ENCODE results near the gene SNAPC1. TPM values are rescaled to one million over a fixed set of nuclear protein-coding genes. Genes with fewer than 3 reads are reported as not detected.

Gene SNAPC1
- total and polyA plus RNA-seq, 2 donors (not counting 1 experiment from before 2014, with no cell fraction given): 23.4 to 29.6 TPM

DNA sequence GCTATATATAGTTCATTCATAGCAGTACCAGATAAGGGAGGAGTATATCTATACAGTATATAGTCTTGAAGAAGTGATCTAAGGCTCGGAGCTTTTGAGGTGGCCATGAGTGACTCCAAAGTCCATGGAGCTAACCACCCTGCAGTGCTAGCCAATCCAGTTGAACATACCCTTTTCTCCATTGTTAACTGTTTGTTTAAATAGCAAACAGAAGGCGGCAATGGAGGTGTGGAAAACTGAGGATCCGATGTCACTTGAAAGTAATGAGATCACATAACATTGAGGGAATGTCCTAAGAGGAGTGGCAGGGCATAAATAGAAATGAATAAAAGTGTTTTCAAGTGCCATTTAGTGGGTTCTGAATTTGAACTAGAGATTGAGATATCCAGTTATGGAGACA, 12.4 kb upstream of the SNAPC1 start:
- Histone ChIP-seq H3K27me3 (ENCODE audit: control insufficient read depth, insufficient read depth, low read length) (no peaks in the 10 kb centered on the region), H3K36me3 (ENCODE audit: control insufficient read depth, insufficient read depth, low read length) (peaks cover 6% of the 10 kb centered on the region), H4K20me1 (ENCODE audit: control insufficient read depth, extremely low read depth, insufficient read depth, low read length) (peaks cover 2% of the 10 kb centered on the region), H3K79me2 (ENCODE audit: control insufficient read depth, insufficient read depth, low read length) (peaks cover 45% of the 10 kb centered on the region), H3K4me3 (replicated peaks in 1 of 4; ENCODE audit: control extremely low read depth in 1 of 4, insufficient read depth in 1 of 4, low read depth in 3 of 4, low read length in 4 of 4) (peak overlapping the region in 3 of 4 experiments; percentile 18 to 58 (median 48)), H3K4me2 (ENCODE audit: extremely low read depth, insufficient read depth, low read length) (peak overlapping the region; percentile 71), H3K4me1 (ENCODE audit: control insufficient read depth, extremely low read depth, insufficient read depth, low read length) (peaks cover 8% of the 10 kb centered on the region), H2AFZ (ENCODE audit: low read length) (no peak overlapping the region), H3K9ac (ENCODE audit: insufficient read depth, low read length) (no peak overlapping the region), H3K27ac (ENCODE audit: insufficient read depth, low read length) (no peak overlapping the region), H3K9me3 (ENCODE audit: control insufficient read depth, insufficient read depth, low read depth, low read length) (no peaks in the 10 kb centered on the region)
- TF ChIP-seq, protein P1, sequence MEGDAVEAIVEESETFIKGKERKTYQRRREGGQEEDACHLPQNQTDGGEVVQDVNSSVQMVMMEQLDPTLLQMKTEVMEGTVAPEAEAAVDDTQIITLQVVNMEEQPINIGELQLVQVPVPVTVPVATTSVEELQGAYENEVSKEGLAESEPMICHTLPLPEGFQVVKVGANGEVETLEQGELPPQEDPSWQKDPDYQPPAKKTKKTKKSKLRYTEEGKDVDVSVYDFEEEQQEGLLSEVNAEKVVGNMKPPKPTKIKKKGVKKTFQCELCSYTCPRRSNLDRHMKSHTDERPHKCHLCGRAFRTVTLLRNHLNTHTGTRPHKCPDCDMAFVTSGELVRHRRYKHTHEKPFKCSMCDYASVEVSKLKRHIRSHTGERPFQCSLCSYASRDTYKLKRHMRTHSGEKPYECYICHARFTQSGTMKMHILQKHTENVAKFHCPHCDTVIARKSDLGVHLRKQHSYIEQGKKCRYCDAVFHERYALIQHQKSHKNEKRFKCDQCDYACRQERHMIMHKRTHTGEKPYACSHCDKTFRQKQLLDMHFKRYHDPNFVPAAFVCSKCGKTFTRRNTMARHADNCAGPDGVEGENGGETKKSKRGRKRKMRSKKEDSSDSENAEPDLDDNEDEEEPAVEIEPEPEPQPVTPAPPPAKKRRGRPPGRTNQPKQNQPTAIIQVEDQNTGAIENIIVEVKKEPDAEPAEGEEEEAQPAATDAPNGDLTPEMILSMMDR (conservative IDR thresholded peaks at IDR 0.05 in 1 of 2, IDR thresholded peaks at IDR 0.05 in 1 of 2; ENCODE audit: low read depth in 1 of 2, low read length in 2 of 2): no peak
- TF ChIP-seq EZH2 (IDR thresholded peaks at IDR 0.05; ENCODE audit: low read length, missing control alignments): no peak
- peak in 1 of 2 donors; percentile 13 for DNase-seq (ENCODE audit: low read depth in 2 of 2)

DNA sequence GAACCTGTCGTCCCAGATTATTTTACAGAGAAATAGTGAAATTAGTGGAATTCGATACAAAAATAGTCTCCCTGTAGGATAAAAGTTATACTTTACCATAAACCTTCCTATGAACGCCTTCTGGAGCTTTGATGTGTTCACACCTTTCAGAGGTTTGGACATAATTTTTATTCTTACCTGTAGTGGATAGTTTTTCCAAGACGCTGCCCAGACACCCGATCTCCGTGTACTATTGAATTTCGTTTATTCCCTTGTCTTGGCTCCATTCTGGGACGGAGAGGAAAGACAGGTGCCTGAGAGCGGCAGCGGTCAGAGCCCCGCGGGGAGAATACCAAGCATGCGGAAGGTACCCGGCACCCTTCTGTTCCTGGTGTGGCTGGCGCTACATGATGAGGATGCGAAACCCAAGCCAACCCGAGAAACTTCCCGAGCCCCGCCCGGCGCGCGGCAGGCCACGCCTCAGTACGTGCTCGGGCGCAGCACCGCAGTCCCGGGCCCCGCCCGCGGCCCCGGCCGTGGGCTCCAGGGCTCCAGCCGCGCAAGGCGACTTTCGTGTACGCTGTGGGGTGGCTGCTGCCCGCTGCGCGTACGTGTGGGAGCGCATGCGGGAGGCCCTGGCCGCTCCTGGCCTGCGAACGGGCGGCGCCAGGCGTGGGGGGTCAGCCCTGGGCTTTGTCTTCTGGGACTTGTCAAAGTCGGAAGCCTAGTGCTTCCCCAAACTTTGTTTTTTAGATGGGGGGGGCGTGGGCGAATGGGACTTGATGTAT, 11.3 kb upstream of the SNAPC1 start:
- Histone ChIP-seq H3K79me2 (ENCODE audit: control insufficient read depth, insufficient read depth, low read length) (peaks cover 36% of the 10 kb centered on the region), H2AFZ (ENCODE audit: low read length) (no peak overlapping the region), H3K27ac (ENCODE audit: insufficient read depth, low read length) (peak overlapping the region; percentile 59), H4K20me1 (ENCODE audit: control insufficient read depth, extremely low read depth, insufficient read depth, low read length) (peaks cover 2% of the 10 kb centered on the region), H3K9ac (ENCODE audit: insufficient read depth, low read length) (peak overlapping the region; percentile 59), H3K27me3 (ENCODE audit: control insufficient read depth, insufficient read depth, low read length) (no peaks in the 10 kb centered on the region), H3K9me3 (ENCODE audit: control insufficient read depth, insufficient read depth, low read depth, low read length) (no peaks in the 10 kb centered on the region), H3K36me3 (ENCODE audit: control insufficient read depth, insufficient read depth, low read length) (peaks cover 6% of the 10 kb centered on the region), H3K4me3 (replicated peaks in 1 of 4; ENCODE audit: control extremely low read depth in 1 of 4, insufficient read depth in 1 of 4, low read depth in 3 of 4, low read length in 4 of 4) (peak overlapping the region; percentile 27 to 58 (median 51)), H3K4me2 (ENCODE audit: extremely low read depth, insufficient read depth, low read length) (peak overlapping the region; percentile 71), H3K4me1 (ENCODE audit: control insufficient read depth, extremely low read depth, insufficient read depth, low read length) (peaks cover 10% of the 10 kb centered on the region)
- TF ChIP-seq, protein P1 (conservative IDR thresholded peaks at IDR 0.05 in 1 of 2, IDR thresholded peaks at IDR 0.05 in 1 of 2; ENCODE audit: low read depth in 1 of 2, low read length in 2 of 2): no peak
- DNase-seq (ENCODE audit: low read depth in 2 of 2): peak; percentile 62 to 71

DNA sequence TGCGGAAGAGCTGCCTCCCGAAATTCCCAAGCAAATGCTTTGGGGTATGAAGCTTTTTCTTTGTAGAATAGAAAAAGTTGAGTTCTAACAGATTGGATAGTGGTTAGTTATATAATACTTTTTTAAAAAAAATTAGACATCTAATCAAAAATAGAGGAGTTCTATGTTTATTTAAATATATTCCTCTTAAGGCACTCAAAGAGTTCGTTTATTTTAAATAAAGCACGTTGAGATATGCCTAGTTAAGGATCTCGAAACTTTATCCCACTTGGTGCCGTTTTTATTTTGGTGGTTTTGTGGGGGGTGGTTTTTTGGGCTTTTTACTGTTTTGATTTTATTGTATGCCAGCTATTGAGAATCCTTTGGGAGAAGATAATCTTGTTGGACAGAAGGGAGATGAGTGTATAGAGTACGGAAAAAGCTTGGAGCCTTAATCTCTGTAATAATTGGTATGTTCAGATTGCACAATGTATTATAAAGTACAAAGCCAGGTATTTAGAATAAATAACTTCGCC, 10.7 kb upstream of the SNAPC1 start:
- H3K4me1 ChIP-seq (ENCODE audit: control insufficient read depth, extremely low read depth, insufficient read depth, low read length): peaks cover 8% of the 10 kb centered on the region
- H3K4me2 ChIP-seq (ENCODE audit: extremely low read depth, insufficient read depth, low read length): peak overlapping the region; percentile 71
- H2AFZ ChIP-seq (ENCODE audit: low read length): no peak overlapping the region
- peak overlapping the region in 3 of 4 experiments; percentile 27 to 58 (median 35) for H3K4me3 ChIP-seq (replicated peaks in 1 of 4; ENCODE audit: control extremely low read depth in 1 of 4, insufficient read depth in 1 of 4, low read depth in 3 of 4, low read length in 4 of 4)
- TF ChIP-seq, protein P1 (conservative IDR thresholded peaks at IDR 0.05 in 1 of 2, IDR thresholded peaks at IDR 0.05 in 1 of 2; ENCODE audit: low read depth in 1 of 2, low read length in 2 of 2): no peak
- TF ChIP-seq EZH2 (IDR thresholded peaks at IDR 0.05; ENCODE audit: low read length, missing control alignments): no peak
- H3K9me3 ChIP-seq (ENCODE audit: control insufficient read depth, insufficient read depth, low read depth, low read length): no peaks in the 10 kb centered on the region
- peaks cover 32% of the 10 kb centered on the region for H3K79me2 ChIP-seq (ENCODE audit: control insufficient read depth, insufficient read depth, low read length)
- peak overlapping the region; percentile 59 for H3K9ac ChIP-seq (ENCODE audit: insufficient read depth, low read length)
- peaks cover 2% of the 10 kb centered on the region for H4K20me1 ChIP-seq (ENCODE audit: control insufficient read depth, extremely low read depth, insufficient read depth, low read length)
- H3K27ac ChIP-seq (ENCODE audit: insufficient read depth, low read length): peak overlapping the region; percentile 59
- peaks cover 4% of the 10 kb centered on the region for H3K36me3 ChIP-seq (ENCODE audit: control insufficient read depth, insufficient read depth, low read length)
- DNase-seq (ENCODE audit: low read depth in 2 of 2): no peak
- no peaks in the 10 kb centered on the region for H3K27me3 ChIP-seq (ENCODE audit: control insufficient read depth, insufficient read depth, low read length)

Measured in fibroblast of lung (primary cell).